Endothelial cell of umbilical vein (primary cell): Measurements from ENCODE around the gene CD320. TPM values are rescaled to one million over a fixed set of nuclear protein-coding genes. Genes with fewer than 3 reads are reported as not detected.

ENCODE experiments used
- BruUV-seq: library from RNA; stranded (reverse); fragments of 400-500 nt; replicated peaks from 2 replicates; lab custom pipeline; 2021; lab: Mats Ljungman, UMichigan
- CTCF ChIA-PET: fragments of 300-600, 350-600 bp; sonication (Branson Sonifier 250); formaldehyde crosslinking; loops from one replicate; lab custom pipeline; 2021; ENCODE audit warnings: antibody characterized with exemption, inconsistent platforms; lab: Charles Lee
- POLR2A ChIA-PET: fragments of 300-600, 350-600 bp; sonication (Branson Sonifier 250); formaldehyde crosslinking; loops from one replicate; lab custom pipeline; 2021; ENCODE audit warnings: antibody characterized with exemption, inconsistent platforms; lab: Charles Lee
- DNase-seq: peaks from one replicate; pipeline ENCODE4 v3.0.0-alpha.2; 2011; ENCODE audit warnings: low read depth, low spot score
- FAIRE-seq: peaks from 2 replicates; lab custom pipeline; 2011; peaks lifted over from hg19 to GRCh38; lab: Jason Lieb, UNC
- H2AFZ ChIP-seq: 2 replicates; pipeline ENCODE4 v1.6.0; 2012; ENCODE audit warnings: low read depth, low read length, control low read depth, inconsistent platforms
- H3K27ac ChIP-seq: 2 replicates; pipeline ENCODE4 v1.5.1; 2011; ENCODE audit warnings: low read depth, mild to moderate bottlenecking, control low read depth, low read length, moderate library complexity; ENCODE audit not compliant: insufficient read depth
- H3K27me3 ChIP-seq, 2 experiments: 2 replicates each; pipeline versions ENCODE4 v1.6.0 to v1.6.1; 2011; ENCODE audit warnings: low read length in 2 of 2, mixed read lengths in 1 of 2; ENCODE audit not compliant: control insufficient read depth in 2 of 2, insufficient read depth in 2 of 2
- H3K36me3 ChIP-seq, 2 experiments: 2 replicates in 1 of 2; 3 replicates in 1 of 2; pipeline ENCODE4 v1.5.1; 2011; ENCODE audit warnings: low read length in 2 of 2, mild to moderate bottlenecking in 1 of 2, moderate library complexity in 1 of 2; ENCODE audit not compliant: control insufficient read depth in 2 of 2, insufficient read depth in 2 of 2; ENCODE audit errors: extremely low read depth in 1 of 2
- H3K4me1 ChIP-seq: 3 replicates; pipeline ENCODE4 v1.5.1; 2011; ENCODE audit warnings: mild to moderate bottlenecking, low read length; ENCODE audit not compliant: control insufficient read depth, insufficient read depth; ENCODE audit errors: extremely low read depth
- H3K4me2 ChIP-seq: 2 replicates; pipeline ENCODE4 v1.6.1; 2011; ENCODE audit warnings: low read length, control low read depth, mixed read lengths; ENCODE audit not compliant: insufficient read depth
- H3K4me3 ChIP-seq, 3 experiments: fragments of 200-600 bp in 1 of 3; sonication (generic), shearing (Covaris generic) in 1 of 3; replicated peaks in 1 of 3; 2 replicates each; pipeline ENCODE4 v1.5.1; 2011 to 2016; ENCODE audit warnings: control low read depth in 3 of 3, low read length in 3 of 3, mild to moderate bottlenecking in 2 of 3, inconsistent platforms in 1 of 3, low read depth in 1 of 3, moderate library complexity in 1 of 3; ENCODE audit not compliant: insufficient read depth in 1 of 3
- H3K79me2 ChIP-seq: 2 replicates; pipeline ENCODE4 v1.6.0; 2012; ENCODE audit warnings: low read length, inconsistent platforms; ENCODE audit not compliant: control insufficient read depth, insufficient read depth
- H3K9ac ChIP-seq: replicated peaks from 2 replicates; pipeline ENCODE3; 2011; ENCODE audit warnings: low read length, control low read depth; ENCODE audit not compliant: insufficient read depth; ENCODE audit errors: extremely low read depth
- H3K9me1 ChIP-seq: replicated peaks from 3 replicates; pipeline ENCODE4 v1.6.0; 2011; ENCODE audit warnings: mild to moderate bottlenecking, low read length; ENCODE audit not compliant: control insufficient read depth, insufficient read depth; ENCODE audit errors: extremely low read depth
- H3K9me3 ChIP-seq: replicated peaks from 2 replicates; pipeline ENCODE4 v1.5.1; 2012; ENCODE audit warnings: low read length, inconsistent platforms; ENCODE audit not compliant: control insufficient read depth, insufficient read depth
- H4K20me1 ChIP-seq: replicated peaks from 2 replicates; pipeline ENCODE3; 2011; ENCODE audit warnings: mild to moderate bottlenecking, low read length; ENCODE audit not compliant: control insufficient read depth, insufficient read depth; ENCODE audit errors: extremely low read depth
- EZH2 ChIP-seq: IDR thresholded peaks from 2 replicates; pipeline ENCODE4 v1.6.1; 2012; ENCODE audit warnings: borderline replicate concordance, low read depth, mild to moderate bottlenecking, moderate library complexity, low read length, inconsistent platforms; ENCODE audit not compliant: severe bottlenecking
- FOS ChIP-seq: IDR thresholded peaks from 2 replicates; pipeline ENCODE4 v1.6.1; 2011; ENCODE audit warnings: mild to moderate bottlenecking, low read length, moderate library complexity, borderline replicate concordance; ENCODE audit not compliant: insufficient read depth
- JUN ChIP-seq: IDR thresholded peaks from 2 replicates; pipeline ENCODE4 v1.6.1; 2011; ENCODE audit warnings: borderline replicate concordance, low read depth; ENCODE audit not compliant: insufficient read length, insufficient read depth
- MYC ChIP-seq: IDR thresholded peaks from one replicate; pipeline ENCODE4 v1.6.1; 2011; ENCODE audit warnings: mild to moderate bottlenecking, low read depth, low read length
- POLR2A ChIP-seq: IDR thresholded peaks from 2 replicates; pipeline ENCODE4 v1.6.1; 2012; ENCODE audit warnings: low read depth, mild to moderate bottlenecking, control low read depth, low read length
- POLR2AphosphoS5 ChIP-seq: IDR thresholded peaks from 2 replicates; pipeline ENCODE4 v1.6.1; 2012; ENCODE audit warnings: low read depth, mild to moderate bottlenecking, control low read depth, low read length, moderate library complexity; ENCODE audit not compliant: insufficient read depth
- dilution Hi-C: fragments of 300-500 bp; cut with MboI; formaldehyde crosslinking; loops from one replicate; pipeline ENCODE4 v1.15.0; 2019; ENCODE audit warnings: low sequenced_read_pairs; ENCODE audit not compliant: extremely low pct_ligation_motif_present
- intact Hi-C: fragments of 100-400 bp; cut with micrococcal nuclease; formaldehyde crosslinking; loops from one replicate; pipeline ENCODE4 v1.10.0; 2022
- polyA plus RNA-seq, 4 experiments: library from polyadenylated mRNA; depleted of rRNA in 3 of 4; stranded (reverse) in 3 of 4; unstranded in 1 of 4; fragments of >200 nt; gene quantifications; 2 replicates each; pipeline versions ENCODE4 v1.2.1 to v1.2.3, GENCODE V29; 2011 to 2012; ENCODE audit warnings: missing spikeins in 1 of 4
- total RNA-seq: library from RNA; stranded (reverse); gene quantifications from 2 replicates; pipeline ENCODE4 v1.2.3, GENCODE V29; 2021
- TF ChIP-seq, protein P1 (sequence below), 2 donors: IDR thresholded peaks; 1 replicate in 1 of 2; 2 replicates in 1 of 2; pipeline ENCODE4 v1.5.1; 2011; ENCODE audit warnings: low read length in 2 of 2, mild to moderate bottlenecking in 2 of 2, moderate library complexity in 2 of 2, control low read depth in 1 of 2, inconsistent platforms in 1 of 2, low read depth in 1 of 2; ENCODE audit not compliant: insufficient read depth in 1 of 2; ENCODE audit errors: extremely low read depth in 1 of 2

Gene CD320
- total and polyA plus RNA-seq, 2 donors (not counting 3 experiments of a cell fraction or from before 2014, with no cell fraction given) = 84.9 to 190 TPM

DNA sequence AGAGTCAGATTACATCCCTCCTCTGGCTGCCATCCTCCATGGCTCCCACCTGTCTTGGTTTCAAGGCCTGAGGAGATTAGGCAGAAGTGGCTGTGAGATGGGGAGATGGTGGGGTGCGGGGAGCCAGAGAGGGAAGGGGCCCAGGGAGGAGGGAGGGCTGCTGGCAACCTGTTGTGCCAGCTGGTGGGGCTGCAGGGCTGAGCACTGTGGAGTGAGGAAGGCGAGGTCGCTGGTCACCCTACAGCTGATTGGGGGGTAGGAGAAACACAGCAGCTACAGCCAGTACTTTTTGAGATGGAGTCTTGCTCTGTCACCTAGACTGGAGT lies 48.3 kb downstream of the CD320 start:
- Histone ChIP-seq H3K36me3 (no peaks in the 10 kb centered on the region), H3K4me3 (no peak overlapping the region), H4K20me1 (no peaks in the 10 kb centered on the region), H3K79me2 (no peaks in the 10 kb centered on the region), H3K4me1 (no peaks in the 10 kb centered on the region), H2AFZ (no peak overlapping the region), H3K4me2 (no peak overlapping the region), H3K27ac (no peak overlapping the region), H3K27me3 (no peaks in the 10 kb centered on the region), H3K9ac (no peak overlapping the region), H3K9me3 (no peaks in the 10 kb centered on the region), H3K9me1 (no peaks in the 10 kb centered on the region)
- FAIRE-seq = no peak
- no peak for DNase-seq
- ChIA-PET CTCF (interaction anchor here (1.5 kb wide), 1 partner anchor 316 kb away, joined by 6 read pairs; the partner anchor contains the start of gene TIMM44), POLR2A (no interaction called here)
- BruUV-seq = no TSS peak
- TF ChIP-seq FOS = no peak
- intact Hi-C loops = loop anchor here (10.0 kb wide), 1 partner anchor 55 kb away; no protein-coding TSS in a partner anchor
- dilution Hi-C loops = no loop called here

DNA sequence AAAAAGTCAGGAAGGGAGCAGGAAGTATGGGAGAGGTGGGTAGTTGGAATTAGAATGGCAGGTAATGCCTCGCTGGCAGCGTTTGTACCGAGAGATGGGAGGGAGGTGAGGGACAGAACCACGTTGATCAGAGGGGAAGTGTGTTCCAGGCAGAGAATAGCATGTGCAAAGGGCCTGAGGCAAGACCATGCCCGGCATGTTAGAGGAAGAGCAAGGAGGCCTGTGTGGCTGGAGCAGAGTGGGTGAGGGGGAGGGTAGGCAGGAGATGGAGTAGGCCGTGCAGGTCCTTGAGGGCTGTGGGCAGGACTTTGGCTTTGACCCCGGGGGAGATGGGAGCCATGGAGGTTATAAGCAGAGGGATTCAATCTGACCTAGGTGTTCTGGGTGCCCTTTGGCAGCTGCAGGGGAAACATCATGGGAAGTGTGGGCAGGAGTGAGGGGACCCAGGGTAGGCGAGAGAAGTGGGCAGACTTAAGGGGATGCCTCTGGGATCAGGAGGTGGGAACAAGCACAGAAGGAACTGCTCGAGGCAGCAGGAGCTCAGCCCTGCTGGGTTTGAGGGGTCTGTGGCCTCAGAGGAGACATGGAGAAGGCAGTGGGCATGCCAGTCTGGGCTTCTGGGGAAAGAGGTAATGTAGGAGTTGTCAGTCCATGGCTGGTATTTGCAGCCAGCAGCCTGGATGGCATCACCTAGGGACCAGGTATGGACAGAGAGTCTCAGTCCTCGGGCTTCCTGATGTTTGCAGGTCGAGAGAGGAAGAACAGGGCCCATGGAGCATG lies 48.8 kb downstream of the CD320 start:
- ChIA-PET CTCF (interaction anchor here (1.5 kb wide), 1 partner anchor 315 kb away, joined by 6 read pairs; the partner anchor contains the start of gene TIMM44), POLR2A (no interaction called here)
- Histone ChIP-seq H2AFZ (no peak overlapping the region), H3K9me1 (no peaks in the 10 kb centered on the region), H3K4me3 (no peak overlapping the region), H3K27me3 (no peaks in the 10 kb centered on the region), H4K20me1 (no peaks in the 10 kb centered on the region), H3K27ac (no peak overlapping the region), H3K4me2 (no peak overlapping the region), H3K4me1 (no peaks in the 10 kb centered on the region), H3K36me3 (no peaks in the 10 kb centered on the region), H3K9ac (no peak overlapping the region), H3K79me2 (no peaks in the 10 kb centered on the region), H3K9me3 (no peaks in the 10 kb centered on the region)
- dilution Hi-C loops (no loop called here), intact Hi-C loops (no loop called here)
- DNase-seq (no peak), FAIRE-seq (no peak)
- TF ChIP-seq FOS (no peak), MYC (no peak), POLR2AphosphoS5 (no peak), JUN (no peak), EZH2 (no peak), POLR2A (no peak)
- TF ChIP-seq, protein P1, sequence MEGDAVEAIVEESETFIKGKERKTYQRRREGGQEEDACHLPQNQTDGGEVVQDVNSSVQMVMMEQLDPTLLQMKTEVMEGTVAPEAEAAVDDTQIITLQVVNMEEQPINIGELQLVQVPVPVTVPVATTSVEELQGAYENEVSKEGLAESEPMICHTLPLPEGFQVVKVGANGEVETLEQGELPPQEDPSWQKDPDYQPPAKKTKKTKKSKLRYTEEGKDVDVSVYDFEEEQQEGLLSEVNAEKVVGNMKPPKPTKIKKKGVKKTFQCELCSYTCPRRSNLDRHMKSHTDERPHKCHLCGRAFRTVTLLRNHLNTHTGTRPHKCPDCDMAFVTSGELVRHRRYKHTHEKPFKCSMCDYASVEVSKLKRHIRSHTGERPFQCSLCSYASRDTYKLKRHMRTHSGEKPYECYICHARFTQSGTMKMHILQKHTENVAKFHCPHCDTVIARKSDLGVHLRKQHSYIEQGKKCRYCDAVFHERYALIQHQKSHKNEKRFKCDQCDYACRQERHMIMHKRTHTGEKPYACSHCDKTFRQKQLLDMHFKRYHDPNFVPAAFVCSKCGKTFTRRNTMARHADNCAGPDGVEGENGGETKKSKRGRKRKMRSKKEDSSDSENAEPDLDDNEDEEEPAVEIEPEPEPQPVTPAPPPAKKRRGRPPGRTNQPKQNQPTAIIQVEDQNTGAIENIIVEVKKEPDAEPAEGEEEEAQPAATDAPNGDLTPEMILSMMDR (IDR thresholded peaks at IDR 0.05; ENCODE audit: extremely low read depth in 1 of 2, insufficient read depth in 1 of 2, low read depth in 1 of 2, low read length in 2 of 2) = no peak
- BruUV-seq = no TSS peak
